ENCODE measurements around the gene ISCA2. TPM values are rescaled to one million over a fixed set of nuclear protein-coding genes. Genes with fewer than 3 reads are reported as not detected.
"Not testable (repeated sequence)": the region's sequence is repeated elsewhere in the genome, so short reads cannot be mapped to it uniquely, and the experiment has no call there.

The ISCA2 gene
- 32.0 and 33.4 TPM in 2 replicates for total RNA-seq (ENCODE audit: low replicate concordance)
- long read RNA-seq, transcript ISCA2-204 (4 exons, 2,626 nt): major isoform, 47 of 57 reads
- long read RNA-seq, transcript ISCA2-203 (3 exons, 925 nt): minor isoform, 6 of 57 reads
- long read RNA-seq, partial matches to known transcripts: 1 of 57 reads
- long read RNA-seq, other reads (novel, unspliced or antisense): 3 of 57 reads

- TF ChIP-seq CTCF (conservative IDR thresholded peaks at IDR 0.05): no peak
- no peaks in the 10 kb centered on the region for H3K36me3 Mint-ChIP-seq
- peak within 1 kb of the TSS; percentile 57 for H3K27ac Mint-ChIP-seq
- H3K27me3 Mint-ChIP-seq: no peaks in the 10 kb centered on the region
- H3K4me3 Mint-ChIP-seq: no peak within 1 kb of the TSS
- DNase-seq (ENCODE audit: extremely low spot score, unreplicated experiment): peak; percentile 99
- H3K4me1 Mint-ChIP-seq (ENCODE audit: unreplicated experiment): peaks cover 6% of the 10 kb centered on the region
- H3K9me3 Mint-ChIP-seq: no peaks in the 10 kb centered on the region
Measured at GRCh38 chr14:74493343-74494261, at the start of gene ISCA2. Gene ISCA2 (plus strand): TSS chr14:74493765. CDS start chr14:74493775, 10 bp downstream.

DNA sequence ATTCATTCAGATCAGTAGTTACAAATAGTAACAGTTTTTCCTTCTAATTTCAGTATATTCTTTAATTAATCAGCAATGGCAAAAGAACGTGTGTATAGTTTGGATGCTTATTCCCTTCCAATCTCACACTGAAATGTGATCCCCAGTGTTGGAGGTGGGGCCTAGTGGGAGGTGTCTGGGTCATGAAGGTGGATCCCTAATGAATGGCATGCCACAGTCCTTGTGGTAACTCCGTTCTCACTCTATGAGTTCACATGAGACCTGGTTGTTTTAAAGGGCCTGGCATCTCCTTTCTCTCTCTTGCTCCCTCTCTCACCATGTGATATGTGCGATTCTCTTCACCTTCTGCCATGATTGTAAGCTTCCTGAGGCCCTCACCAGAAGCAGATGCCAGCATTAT lies 48.7 kb upstream of the ISCA2 start:
- TF ChIP-seq CTCF (conservative IDR thresholded peaks at IDR 0.05): no peak
- Mint-ChIP-seq H3K27ac (no peak overlapping the region), H3K27me3 (peaks cover 8% of the 10 kb centered on the region), H3K9me3 (no peaks in the 10 kb centered on the region), H3K4me3 (no peak overlapping the region), H3K36me3 (no peaks in the 10 kb centered on the region), H3K4me1 (ENCODE audit: unreplicated experiment) (no peaks in the 10 kb centered on the region)
- DNase-seq (ENCODE audit: extremely low spot score, unreplicated experiment): no peak

- not testable (repeated sequence) for DNase-seq (ENCODE audit: extremely low spot score, unreplicated experiment); H3K4me1 Mint-ChIP-seq (ENCODE audit: unreplicated experiment); H3K27me3 Mint-ChIP-seq; H3K27ac Mint-ChIP-seq; H3K9me3 Mint-ChIP-seq; H3K4me3 Mint-ChIP-seq; H3K36me3 Mint-ChIP-seq
Measured at GRCh38 chr14:74454397-74454796, 39.2 kb upstream of the ISCA2 start.

DNA sequence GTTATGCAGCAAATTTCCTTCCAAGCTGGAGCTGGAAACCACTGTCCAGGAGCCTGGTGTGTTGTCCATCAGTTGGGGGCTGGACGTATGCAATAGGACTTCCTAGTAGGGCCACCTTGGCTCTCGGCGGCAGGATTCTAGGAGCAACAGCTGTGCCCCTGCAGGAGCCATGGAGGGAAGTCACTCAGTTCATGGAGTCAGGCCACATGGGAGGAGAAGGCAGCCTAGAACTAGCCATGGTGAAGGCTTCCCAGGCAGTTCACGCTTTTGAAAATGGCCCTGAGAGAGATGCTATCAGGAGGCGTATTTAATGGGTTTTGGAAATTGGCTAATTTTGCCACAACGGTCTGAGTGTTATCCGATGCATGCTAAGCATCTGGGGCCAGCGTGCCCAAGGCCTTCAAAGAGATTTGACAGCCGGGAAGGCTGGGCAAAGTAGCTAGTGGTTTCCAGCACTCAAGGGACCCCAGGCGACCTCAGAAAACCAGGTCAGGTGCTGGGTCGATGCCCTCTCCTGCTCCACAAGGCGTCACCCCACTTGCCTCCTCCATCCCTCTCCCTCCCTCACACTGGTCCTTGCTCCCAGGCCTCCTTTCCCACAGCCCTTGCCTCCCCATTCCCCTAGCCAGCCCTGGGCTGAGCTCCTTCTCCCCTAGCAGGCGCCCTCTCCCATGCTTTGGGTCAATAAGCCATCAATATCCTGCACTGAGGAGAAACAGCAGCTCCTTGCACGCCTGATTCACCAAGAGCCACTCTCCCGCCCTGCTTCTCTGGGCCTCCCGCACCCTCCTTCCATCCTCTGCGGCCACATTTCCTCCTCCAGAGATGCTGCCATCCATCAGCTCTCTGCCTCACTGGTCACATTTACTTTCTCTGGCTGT lies 36.6 kb upstream of the ISCA2 start:
- Mint-ChIP-seq H3K4me3 (no peak overlapping the region), H3K27ac (no peak overlapping the region), H3K27me3 (no peaks in the 10 kb centered on the region), H3K9me3 (peaks cover 4% of the 10 kb centered on the region), H3K4me1 (ENCODE audit: unreplicated experiment) (no peaks in the 10 kb centered on the region), H3K36me3 (no peaks in the 10 kb centered on the region)
- no peak for DNase-seq (ENCODE audit: extremely low spot score, unreplicated experiment)
- no peak for TF ChIP-seq CTCF (conservative IDR thresholded peaks at IDR 0.05)

- DNase-seq (ENCODE audit: extremely low spot score, unreplicated experiment): no peak
- H3K4me3 Mint-ChIP-seq: no peak overlapping the region
- no peaks in the 10 kb centered on the region for H3K27me3 Mint-ChIP-seq
- no peak overlapping the region for H3K27ac Mint-ChIP-seq
- H3K36me3 Mint-ChIP-seq: no peaks in the 10 kb centered on the region
- TF ChIP-seq CTCF (conservative IDR thresholded peaks at IDR 0.05): no peak
- no peaks in the 10 kb centered on the region for H3K4me1 Mint-ChIP-seq (ENCODE audit: unreplicated experiment)
- H3K9me3 Mint-ChIP-seq: peaks cover 4% of the 10 kb centered on the region
Measured at GRCh38 chr14:74457565-74457895, 36.0 kb upstream of the ISCA2 start.

All from type B pancreatic cell (in vitro differentiated cells).